HEK293 (cell line): ENCODE measurements around the gene PHLDB2.

Source experiments
- CTCF ChIA-PET: fragments of 350-600 bp; formaldehyde crosslinking; extraction: SDS; loops from one replicate; lab custom pipeline; 2021; ENCODE audit warnings: antibody characterized with exemption; lab: Yijun Ruan, JAX
- POLR2A ChIA-PET: fragments of 300-600 bp; formaldehyde crosslinking; extraction: SDS; loops from one replicate; lab custom pipeline; 2020; ENCODE audit warnings: antibody characterized with exemption, inconsistent platforms; lab: Yijun Ruan, JAX
- H3K27ac ChIP-seq: fragments of 200-500 bp; sonication (Bioruptor generic); 2 replicates; pipeline ENCODE4 v1.5.1; 2014; ENCODE audit warnings: low read depth, low read length, control low read depth, inconsistent platforms; ENCODE audit errors: extremely low read depth
- H3K36me3 ChIP-seq, 2 experiments: fragments of 200-500 bp in 1 of 2; sonication (Bioruptor generic) in 1 of 2; 1 replicate in 1 of 2; 2 replicates in 1 of 2; pipeline ENCODE4 v1.5.1; 2014 to 2017; ENCODE audit warnings: inconsistent platforms in 2 of 2, low read length in 2 of 2; ENCODE audit not compliant: control insufficient read depth in 2 of 2, insufficient read depth in 1 of 2
- H3K4me1 ChIP-seq: fragments of 200-500 bp; sonication (Bioruptor generic); 2 replicates; pipeline ENCODE4 v1.5.1; 2014; ENCODE audit warnings: mild to moderate bottlenecking, low read length, inconsistent platforms; ENCODE audit not compliant: control insufficient read depth, insufficient read depth
- H3K4me3 ChIP-seq: 2 replicates; pipeline ENCODE4 v1.5.1; 2011; ENCODE audit warnings: low read depth, mild to moderate bottlenecking, control low read depth, low read length, moderate library complexity
- H3K9me3 ChIP-seq: fragments of 200-500 bp; sonication (Bioruptor generic); 2 replicates; pipeline ENCODE4 v1.5.1; 2014; ENCODE audit warnings: low read depth, low read length, inconsistent platforms; ENCODE audit not compliant: control insufficient read depth, insufficient read depth
- GLI2 ChIP-seq: fragments of 450-650 bp; formaldehyde crosslinking; IDR thresholded peaks from 2 replicates; pipeline ENCODE4; 2017; ENCODE audit warnings: missing biosample characterization, missing genetic modification characterization, low read depth, borderline replicate concordance
- GLI4 ChIP-seq: fragments of 450-650 bp; formaldehyde crosslinking; IDR thresholded peaks from 2 replicates; pipeline ENCODE4 v1.5.1; 2016; ENCODE audit warnings: missing biosample characterization, missing genetic modification characterization
- SP2 ChIP-seq: fragments of 450-650 bp; formaldehyde crosslinking; IDR thresholded peaks from 2 replicates; pipeline ENCODE4 v1.5.1; 2016; ENCODE audit warnings: missing biosample characterization, missing genetic modification characterization
- YY1 ChIP-seq: fragments of 450-650 bp; formaldehyde crosslinking; IDR thresholded peaks from 2 replicates; pipeline ENCODE4 v1.5.1; 2018; ENCODE audit warnings: missing biosample characterization, missing genetic modification characterization
- ZBTB48 ChIP-seq: fragments of 450-650 bp; formaldehyde crosslinking; IDR thresholded peaks from 2 replicates; pipeline ENCODE4 v1.5.1; 2016; ENCODE audit warnings: missing biosample characterization, missing genetic modification characterization
- ZNF202 ChIP-seq: fragments of 450-650 bp; formaldehyde crosslinking; IDR thresholded peaks from 2 replicates; pipeline ENCODE4 v1.5.1; 2016; ENCODE audit warnings: missing biosample characterization, missing genetic modification characterization, borderline replicate concordance
- ZNF354C ChIP-seq: fragments of 450-650 bp; formaldehyde crosslinking; IDR thresholded peaks from 2 replicates; pipeline ENCODE4 v1.5.1; 2016; ENCODE audit warnings: missing biosample characterization, missing genetic modification characterization, low read depth, borderline replicate concordance
- ZNF391 ChIP-seq: fragments of 450-650 bp; formaldehyde crosslinking; IDR thresholded peaks from 2 replicates; pipeline ENCODE4 v1.5.1; 2016; ENCODE audit warnings: low read depth, missing biosample characterization, missing genetic modification characterization, borderline replicate concordance
- ZNF404 ChIP-seq: fragments of 450-650 bp; formaldehyde crosslinking; IDR thresholded peaks from 2 replicates; pipeline ENCODE4 v1.5.1; 2017; ENCODE audit warnings: missing biosample characterization, missing genetic modification characterization
- ZNF530 ChIP-seq: fragments of 450-650 bp; formaldehyde crosslinking; IDR thresholded peaks from 2 replicates; pipeline ENCODE4 v1.5.1; 2016; ENCODE audit warnings: low read depth, missing biosample characterization, missing genetic modification characterization
- ZNF654 ChIP-seq: fragments of 450-650 bp; formaldehyde crosslinking; IDR thresholded peaks from 2 replicates; pipeline ENCODE4 v1.5.1; 2016; ENCODE audit warnings: low read depth, missing biosample characterization, missing genetic modification characterization
- ZNF76 ChIP-seq: fragments of 450-650 bp; formaldehyde crosslinking; IDR thresholded peaks from 2 replicates; pipeline ENCODE4; 2016; ENCODE audit warnings: low read depth, missing biosample characterization, missing genetic modification characterization, borderline replicate concordance
- ZNF768 ChIP-seq: fragments of 450-650 bp; formaldehyde crosslinking; IDR thresholded peaks from 2 replicates; pipeline ENCODE4 v1.5.1; 2018; ENCODE audit warnings: missing biosample characterization, mild to moderate bottlenecking, missing genetic modification characterization
- ZNF792 ChIP-seq: fragments of 450-650 bp; formaldehyde crosslinking; IDR thresholded peaks from 2 replicates; pipeline ENCODE4 v1.5.1; 2016; ENCODE audit warnings: missing biosample characterization, missing genetic modification characterization
- TF ChIP-seq, protein P1 (sequence below): fragments of 450-650 bp; formaldehyde crosslinking; IDR thresholded peaks from 2 replicates; pipeline ENCODE4 v1.5.1; 2017; ENCODE audit warnings: missing biosample characterization, missing genetic modification characterization
- TF ChIP-seq, protein P2 (sequence below): fragments of 450-650 bp; formaldehyde crosslinking; IDR thresholded peaks from 2 replicates; pipeline ENCODE4 v1.5.1; 2017; ENCODE audit warnings: missing biosample characterization, missing genetic modification characterization
- TF ChIP-seq, protein P3 (sequence below): fragments of 450-650 bp; formaldehyde crosslinking; IDR thresholded peaks from 2 replicates; pipeline ENCODE4; 2016; ENCODE audit warnings: missing biosample characterization, missing genetic modification characterization
- TF ChIP-seq, protein P4 (sequence below): fragments of 450-650 bp; formaldehyde crosslinking; IDR thresholded peaks from 2 replicates; pipeline ENCODE4 v1.5.1; 2016; ENCODE audit warnings: missing biosample characterization, missing genetic modification characterization, low read depth

The PHLDB2 gene

DNA sequence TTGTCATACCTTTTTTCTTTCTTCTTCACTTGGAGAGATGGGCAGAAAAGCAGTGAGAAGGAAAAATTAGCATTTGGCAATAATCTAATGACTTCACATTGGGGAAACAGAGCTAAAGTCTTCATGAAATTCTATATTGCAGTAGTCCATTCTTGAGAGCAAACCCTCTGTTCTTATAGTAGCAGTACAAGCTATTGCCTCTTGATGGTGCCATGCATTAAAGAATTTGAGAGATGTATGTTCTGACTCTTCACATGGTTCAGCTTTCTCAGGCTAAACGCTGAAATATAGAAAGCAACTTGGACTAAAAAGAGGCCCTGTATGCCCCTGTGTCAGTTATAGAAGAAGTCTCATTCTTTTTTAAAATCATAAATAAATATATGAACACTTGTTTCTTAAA, 36.0 kb downstream of the PHLDB2 start:
- CTCF ChIA-PET = interaction anchor here (0.6 to 3.0 kb wide), 15 partner anchors 13 to 1262 kb away, joined by 3 to 40 read pairs (median 4); no protein-coding TSS in a partner anchor
- Histone ChIP-seq H3K9me3 (no peaks in the 10 kb centered on the region), H3K27ac (no peak overlapping the region), H3K4me1 (no peaks in the 10 kb centered on the region), H3K4me3 (no peak overlapping the region), H3K36me3 (no peaks in the 10 kb centered on the region)
- POLR2A ChIA-PET = interaction anchor here (0.7 kb wide), 1 partner anchor 84 kb away, joined by 3 read pairs; no protein-coding TSS in a partner anchor
- no peak for TF ChIP-seq ZNF768 (tag by site-specific recombination)
- peak; percentile 42 for TF ChIP-seq ZNF654 (tag by site-specific recombination)

DNA sequence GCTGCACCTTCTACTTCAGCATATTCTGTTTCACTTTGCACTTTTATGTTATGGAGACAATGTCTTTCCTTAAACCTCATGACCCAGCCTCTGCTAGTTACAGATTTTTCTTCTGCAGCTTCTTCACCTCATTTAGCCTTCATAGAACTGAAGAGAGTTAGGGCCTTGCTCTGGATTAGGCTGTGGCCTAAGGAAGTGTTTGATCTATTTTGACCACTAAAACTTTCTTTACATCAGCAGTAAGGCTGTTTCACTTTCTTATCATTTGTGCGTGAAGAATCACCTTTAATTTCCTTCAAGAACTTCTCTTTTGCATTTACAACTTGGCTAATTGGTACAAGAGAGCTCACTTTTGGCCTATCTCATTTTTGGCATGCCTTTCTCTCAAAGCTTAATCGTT, 40.9 kb downstream of the PHLDB2 start:
- H3K4me3 ChIP-seq = no peak overlapping the region
- H3K27ac ChIP-seq = no peak overlapping the region
- H3K4me1 ChIP-seq = no peaks in the 10 kb centered on the region
- CTCF ChIA-PET = interaction anchor here (0.6 to 1.7 kb wide), 3 partner anchors 68 to 192 kb away, joined by 3 to 6 read pairs (median 4); no protein-coding TSS in a partner anchor
- no peaks in the 10 kb centered on the region for H3K36me3 ChIP-seq
- TF ChIP-seq, protein P1, sequence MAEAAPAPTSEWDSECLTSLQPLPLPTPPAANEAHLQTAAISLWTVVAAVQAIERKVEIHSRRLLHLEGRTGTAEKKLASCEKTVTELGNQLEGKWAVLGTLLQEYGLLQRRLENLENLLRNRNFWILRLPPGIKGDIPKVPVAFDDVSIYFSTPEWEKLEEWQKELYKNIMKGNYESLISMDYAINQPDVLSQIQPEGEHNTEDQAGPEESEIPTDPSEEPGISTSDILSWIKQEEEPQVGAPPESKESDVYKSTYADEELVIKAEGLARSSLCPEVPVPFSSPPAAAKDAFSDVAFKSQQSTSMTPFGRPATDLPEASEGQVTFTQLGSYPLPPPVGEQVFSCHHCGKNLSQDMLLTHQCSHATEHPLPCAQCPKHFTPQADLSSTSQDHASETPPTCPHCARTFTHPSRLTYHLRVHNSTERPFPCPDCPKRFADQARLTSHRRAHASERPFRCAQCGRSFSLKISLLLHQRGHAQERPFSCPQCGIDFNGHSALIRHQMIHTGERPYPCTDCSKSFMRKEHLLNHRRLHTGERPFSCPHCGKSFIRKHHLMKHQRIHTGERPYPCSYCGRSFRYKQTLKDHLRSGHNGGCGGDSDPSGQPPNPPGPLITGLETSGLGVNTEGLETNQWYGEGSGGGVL (tag by site-specific recombination) = no peak
- no peak for TF ChIP-seq ZNF391 (tag by site-specific recombination)
- TF ChIP-seq ZNF202 = no peak
- TF ChIP-seq GLI2 (tag by site-specific recombination) = no peak
- no peak for TF ChIP-seq YY1 (tag by site-specific recombination)
- TF ChIP-seq ZNF792 = no peak
- no peak for TF ChIP-seq GLI4 (tag by site-specific recombination)
- no peak for TF ChIP-seq ZNF354C (tag by site-specific recombination)
- no peak for TF ChIP-seq SP2 (tag by site-specific recombination)
- no peak for TF ChIP-seq ZBTB48 (tag by site-specific recombination)
- TF ChIP-seq ZNF76 (tag by site-specific recombination) = no peak
- TF ChIP-seq, protein P2, sequence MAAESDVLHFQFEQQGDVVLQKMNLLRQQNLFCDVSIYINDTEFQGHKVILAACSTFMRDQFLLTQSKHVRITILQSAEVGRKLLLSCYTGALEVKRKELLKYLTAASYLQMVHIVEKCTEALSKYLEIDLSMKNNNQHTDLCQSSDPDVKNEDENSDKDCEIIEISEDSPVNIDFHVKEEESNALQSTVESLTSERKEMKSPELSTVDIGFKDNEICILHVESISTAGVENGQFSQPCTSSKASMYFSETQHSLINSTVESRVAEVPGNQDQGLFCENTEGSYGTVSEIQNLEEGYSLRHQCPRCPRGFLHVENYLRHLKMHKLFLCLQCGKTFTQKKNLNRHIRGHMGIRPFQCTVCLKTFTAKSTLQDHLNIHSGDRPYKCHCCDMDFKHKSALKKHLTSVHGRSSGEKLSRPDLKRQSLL (tag by site-specific recombination) = no peak
- TF ChIP-seq, protein P3, sequence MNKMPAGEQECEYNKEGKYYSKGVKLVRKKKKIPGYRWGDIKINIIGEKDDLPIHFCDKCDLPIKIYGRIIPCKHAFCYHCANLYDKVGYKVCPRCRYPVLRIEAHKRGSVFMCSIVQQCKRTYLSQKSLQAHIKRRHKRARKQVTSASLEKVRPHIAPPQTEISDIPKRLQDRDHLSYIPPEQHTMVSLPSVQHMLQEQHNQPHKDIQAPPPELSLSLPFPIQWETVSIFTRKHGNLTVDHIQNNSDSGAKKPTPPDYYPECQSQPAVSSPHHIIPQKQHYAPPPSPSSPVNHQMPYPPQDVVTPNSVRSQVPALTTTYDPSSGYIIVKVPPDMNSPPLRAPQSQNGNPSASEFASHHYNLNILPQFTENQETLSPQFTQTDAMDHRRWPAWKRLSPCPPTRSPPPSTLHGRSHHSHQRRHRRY (tag by site-specific recombination) = no peak
- TF ChIP-seq, protein P4, sequence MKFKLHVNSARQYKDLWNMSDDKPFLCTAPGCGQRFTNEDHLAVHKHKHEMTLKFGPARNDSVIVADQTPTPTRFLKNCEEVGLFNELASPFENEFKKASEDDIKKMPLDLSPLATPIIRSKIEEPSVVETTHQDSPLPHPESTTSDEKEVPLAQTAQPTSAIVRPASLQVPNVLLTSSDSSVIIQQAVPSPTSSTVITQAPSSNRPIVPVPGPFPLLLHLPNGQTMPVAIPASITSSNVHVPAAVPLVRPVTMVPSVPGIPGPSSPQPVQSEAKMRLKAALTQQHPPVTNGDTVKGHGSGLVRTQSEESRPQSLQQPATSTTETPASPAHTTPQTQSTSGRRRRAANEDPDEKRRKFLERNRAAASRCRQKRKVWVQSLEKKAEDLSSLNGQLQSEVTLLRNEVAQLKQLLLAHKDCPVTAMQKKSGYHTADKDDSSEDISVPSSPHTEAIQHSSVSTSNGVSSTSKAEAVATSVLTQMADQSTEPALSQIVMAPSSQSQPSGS (tag by site-specific recombination) = no peak
- TF ChIP-seq ZNF404 (tag by site-specific recombination) = no peak
- TF ChIP-seq ZNF530 (tag by site-specific recombination) = no peak
- no peaks in the 10 kb centered on the region for H3K9me3 ChIP-seq
- POLR2A ChIA-PET = interaction anchor here (0.7 kb wide), 1 partner anchor 79 kb away, joined by 3 read pairs; the partner anchor contains the start of gene ABHD10
